Karpas-422 (cell line): Measurements from ENCODE around the gene GSDMA. TPM values are rescaled to one million over a fixed set of nuclear protein-coding genes. Genes with fewer than 3 reads are reported as not detected.
"Not testable (repeated sequence)": the region's sequence is repeated elsewhere in the genome, so short reads cannot be mapped to it uniquely, and the experiment has no call there.

ENCODE experiments used
- DNase-seq: peaks from one replicate; pipeline ENCODE4 v3.0.0-alpha.2; 2015
- H2AFZ ChIP-seq: fragments of 200-600 bp; sonication (generic); 2 replicates; pipeline ENCODE4 v1.6.1; 2014; ENCODE audit warnings: antibody characterized with exemption, low read length, mixed read lengths
- H3K27ac ChIP-seq: fragments of 200-600 bp; sonication (generic); 2 replicates; pipeline ENCODE4 v1.5.1; 2014; ENCODE audit warnings: mild to moderate bottlenecking, low read length, moderate library complexity
- H3K27me3 ChIP-seq: fragments of 200-600 bp; sonication (generic); 2 replicates; pipeline ENCODE4 v1.6.1; 2014; ENCODE audit warnings: low read length, mixed read lengths
- H3K36me3 ChIP-seq: fragments of 200-600 bp; sonication (generic); 2 replicates; pipeline ENCODE4 v1.6.1; 2014; ENCODE audit warnings: low read length, mixed read lengths; ENCODE audit not compliant: insufficient read depth
- H3K4me1 ChIP-seq: fragments of 200-600 bp; sonication (generic); 2 replicates; pipeline ENCODE4 v1.6.1; 2014; ENCODE audit warnings: mild to moderate bottlenecking, low read length, mixed read lengths
- H3K4me2 ChIP-seq: fragments of 200-600 bp; sonication (generic); 2 replicates; pipeline ENCODE4 v1.6.1; 2014; ENCODE audit warnings: low read length, low read depth, mild to moderate bottlenecking; ENCODE audit not compliant: poor library complexity, severe bottlenecking
- H3K4me3 ChIP-seq: fragments of 200-600 bp; sonication (generic); 2 replicates; pipeline ENCODE4 v1.5.1; 2014; ENCODE audit warnings: mild to moderate bottlenecking, antibody characterized with exemption, low read length, mixed read lengths
- H3K79me2 ChIP-seq: fragments of 200-600 bp; sonication (generic); 2 replicates; pipeline ENCODE4 v1.6.1; 2014; ENCODE audit warnings: mild to moderate bottlenecking, low read length, mixed read lengths
- H3K9ac ChIP-seq: fragments of 200-600 bp; sonication (generic); 2 replicates; pipeline ENCODE4 v1.6.0; 2014; ENCODE audit warnings: low read length
- H3K9me2 ChIP-seq: fragments of 200-600 bp; sonication (generic), shearing (Covaris generic); replicated peaks from 2 replicates; pipeline ENCODE4 v1.6.0; 2014; ENCODE audit warnings: mild to moderate bottlenecking, low read length, moderate library complexity; ENCODE audit not compliant: insufficient read depth
- H3K9me3 ChIP-seq: fragments of 300-700, 200-600 bp; sonication (generic); 2 replicates; pipeline ENCODE4 v1.6.1; 2014; ENCODE audit warnings: low read length, mixed read lengths
- H4K20me1 ChIP-seq: fragments of 200-600 bp; sonication (generic); 2 replicates; pipeline ENCODE4 v1.6.1; 2014; ENCODE audit warnings: mild to moderate bottlenecking, antibody characterized with exemption, low read length, low read depth; ENCODE audit not compliant: insufficient read depth
- total RNA-seq: library from RNA; depleted of rRNA; stranded (reverse); fragments of >200 nt; shearing (Covaris generic); gene quantifications from 2 replicates; pipeline ENCODE4 v1.2.3, GENCODE V29; 2014; ENCODE audit warnings: low replicate concordance

GSDMA gene
- total RNA-seq, 1 experiment from 2014 or later, result not detected

DNA sequence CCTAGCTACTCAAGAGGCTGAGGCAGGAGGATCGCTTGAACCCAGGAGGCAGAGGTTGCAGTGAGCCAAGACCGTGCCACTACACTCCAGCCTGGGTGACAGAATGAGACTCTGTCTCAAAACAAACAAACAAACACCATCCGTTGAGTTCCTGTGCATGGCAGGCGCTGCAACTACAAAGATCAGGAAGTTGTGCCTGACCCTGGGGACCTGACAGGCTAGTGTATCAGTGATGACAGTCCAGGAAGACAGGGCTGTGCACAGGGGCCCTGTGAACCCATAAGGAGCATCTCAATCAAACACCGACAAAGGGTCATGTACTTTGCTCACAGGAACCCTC is 14.3 kb upstream of the GSDMA start:
- H3K4me3 ChIP-seq, H3K79me2 ChIP-seq, H3K27me3 ChIP-seq, H3K27ac ChIP-seq, H4K20me1 ChIP-seq, H3K9me2 ChIP-seq, H2AFZ ChIP-seq, DNase-seq, H3K9ac ChIP-seq, H3K36me3 ChIP-seq, H3K9me3 ChIP-seq, H3K4me2 ChIP-seq: not testable (repeated sequence)
- H3K4me1 ChIP-seq, result peaks cover 19% of the 10 kb centered on the region

DNA sequence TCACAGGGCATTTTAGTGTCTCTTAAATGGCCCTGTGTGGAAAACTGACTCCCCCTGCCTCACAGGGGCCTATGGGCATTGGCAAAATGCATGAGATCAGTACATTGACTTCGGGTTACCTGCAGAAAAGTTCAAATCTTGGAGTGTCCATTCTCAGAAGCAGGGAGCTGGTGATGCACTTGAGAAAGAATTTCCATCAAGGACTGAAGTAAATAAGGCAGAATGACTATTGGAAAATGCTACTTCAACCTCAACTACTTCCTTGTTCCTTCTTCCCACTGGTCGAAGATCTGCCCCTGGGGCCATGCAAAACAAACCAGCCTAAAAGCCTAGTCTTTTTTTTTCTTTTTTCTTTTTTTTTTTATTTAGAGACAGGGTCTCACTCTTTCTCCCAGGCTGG is 13.8 kb upstream of the GSDMA start:
- Histone ChIP-seq H3K4me3 (no peak overlapping the region), H3K4me1 (peaks cover 19% of the 10 kb centered on the region), H3K27me3 (no peaks in the 10 kb centered on the region), H3K9me2 (no peaks in the 10 kb centered on the region), H2AFZ (no peak overlapping the region), H3K36me3 (no peaks in the 10 kb centered on the region), H4K20me1 (no peaks in the 10 kb centered on the region), H3K79me2 (no peaks in the 10 kb centered on the region), H3K9me3 (no peaks in the 10 kb centered on the region), H3K4me2 (no peak overlapping the region), H3K27ac (no peak overlapping the region), H3K9ac (no peak overlapping the region)
- no peak for DNase-seq

DNA sequence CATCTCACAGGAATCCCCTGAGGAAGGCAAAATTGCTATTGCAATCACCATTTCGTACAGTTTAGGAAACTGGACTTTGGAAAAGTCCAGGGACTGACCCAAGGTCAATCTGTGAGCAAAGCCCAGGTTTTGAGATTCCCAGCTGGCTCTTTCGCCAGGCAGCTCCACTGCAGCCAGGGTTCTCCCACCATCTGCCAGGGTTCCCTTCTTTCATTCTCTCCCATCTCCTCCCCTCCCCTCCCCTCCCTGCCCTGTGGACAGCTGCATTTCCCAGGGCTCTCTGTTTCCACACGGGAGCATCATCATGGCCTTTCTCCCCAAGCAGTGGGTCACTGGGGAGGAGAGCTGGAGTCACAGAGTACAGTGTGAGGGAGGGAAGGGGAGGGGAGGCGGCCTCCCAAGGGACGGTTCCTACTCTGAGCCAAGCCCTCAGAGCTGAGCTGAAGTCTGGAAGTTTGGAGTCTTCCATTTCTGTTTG is 11.9 kb upstream of the GSDMA start:
- Histone ChIP-seq H3K27ac (no peak overlapping the region), H3K27me3 (no peaks in the 10 kb centered on the region), H3K4me3 (no peak overlapping the region), H3K36me3 (no peaks in the 10 kb centered on the region), H3K9ac (no peak overlapping the region), H2AFZ (no peak overlapping the region), H3K9me3 (no peaks in the 10 kb centered on the region), H3K4me1 (peaks cover 19% of the 10 kb centered on the region), H3K4me2 (no peak overlapping the region), H3K9me2 (no peaks in the 10 kb centered on the region), H4K20me1 (no peaks in the 10 kb centered on the region), H3K79me2 (no peaks in the 10 kb centered on the region)
- no peak for DNase-seq

DNA sequence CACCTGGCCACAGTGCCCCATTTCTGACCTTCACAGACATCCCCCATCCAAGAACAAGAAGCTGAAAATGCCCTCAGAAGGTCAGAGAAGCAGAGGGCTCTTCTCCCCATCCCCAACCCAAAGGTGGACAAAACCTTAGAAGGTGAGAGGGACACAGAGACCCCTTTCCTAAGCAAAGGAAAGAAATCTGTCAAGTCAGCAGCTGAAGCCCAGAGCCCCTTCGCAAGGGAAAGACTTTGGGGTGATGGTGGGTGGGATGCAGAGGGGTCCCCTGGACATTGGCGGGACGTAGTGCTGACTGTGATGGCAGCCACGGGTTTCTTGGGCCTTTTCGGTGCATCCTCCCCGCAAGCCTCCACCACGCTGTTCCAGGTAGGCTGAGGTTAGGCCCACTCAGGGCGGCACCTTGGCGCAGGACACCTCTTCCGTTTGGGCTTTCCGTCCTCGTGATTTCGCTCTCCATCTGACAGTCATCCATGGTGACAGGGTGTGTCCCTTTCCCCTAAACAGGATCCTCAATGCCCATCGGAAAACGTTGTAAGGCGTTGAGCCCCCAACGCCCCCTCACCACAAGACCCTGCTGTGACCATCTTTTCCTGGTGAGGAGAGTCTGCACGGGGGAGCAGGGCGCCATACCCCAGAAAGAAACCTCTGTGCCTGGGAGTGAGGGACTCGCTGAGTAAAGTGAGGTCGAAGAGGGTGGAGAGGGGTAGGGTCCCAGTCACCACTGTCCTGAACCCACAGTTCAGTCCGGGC is 10.7 kb upstream of the GSDMA start:
- Histone ChIP-seq H3K4me2 (peak overlapping the region; percentile 67), H3K4me3 (peak overlapping the region; percentile 59; the same call in 1 of the 2 replicates), H4K20me1 (no peaks in the 10 kb centered on the region), H3K9ac (peak overlapping the region; percentile 53; the same call in 1 of the 2 replicates), H3K27me3 (no peaks in the 10 kb centered on the region), H3K79me2 (no peaks in the 10 kb centered on the region), H3K36me3 (no peaks in the 10 kb centered on the region), H3K27ac (no peak overlapping the region), H3K4me1 (peaks cover 19% of the 10 kb centered on the region), H3K9me3 (no peaks in the 10 kb centered on the region), H3K9me2 (no peaks in the 10 kb centered on the region), H2AFZ (no peak overlapping the region)
- no peak for DNase-seq

DNA sequence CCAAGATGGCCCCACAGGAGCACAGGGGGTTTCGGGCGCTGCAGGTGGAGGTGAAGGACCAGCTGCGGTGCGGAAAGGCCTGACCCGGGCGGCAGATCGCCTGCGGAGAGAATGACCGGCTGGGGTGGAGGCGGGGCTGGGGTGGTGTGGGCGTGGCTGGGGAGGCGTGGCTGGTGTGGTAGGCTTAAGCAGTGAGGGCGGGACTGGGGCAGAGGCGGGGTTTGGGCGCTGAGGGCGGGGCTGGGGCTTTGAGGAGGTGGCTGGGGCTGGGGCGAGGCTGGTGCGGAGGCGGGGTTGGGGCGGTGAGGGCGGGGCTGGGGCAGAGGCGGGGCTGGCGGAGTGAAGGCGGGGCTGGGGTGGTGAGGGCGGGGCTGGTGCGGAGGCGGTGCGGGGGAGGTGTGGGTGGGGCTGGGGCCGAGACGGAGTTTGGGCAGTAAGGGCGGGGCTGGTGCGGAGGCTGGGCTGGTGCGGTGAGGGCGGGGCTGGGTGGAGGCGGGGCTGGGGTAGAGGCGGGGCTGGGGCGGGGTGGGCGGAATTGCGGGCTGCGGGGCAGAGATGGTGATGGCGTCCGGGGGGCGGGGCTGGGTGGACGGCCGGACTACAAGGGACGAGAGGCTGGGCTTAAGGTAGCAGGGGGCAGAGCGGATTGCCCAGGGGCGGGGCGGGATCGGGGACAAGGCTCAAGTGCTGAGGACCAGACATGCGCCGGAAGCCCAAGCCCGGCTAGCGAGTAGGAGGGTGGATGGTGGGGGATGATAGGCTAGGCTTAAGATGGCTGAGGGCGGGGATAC is 9.9 kb upstream of the GSDMA start:
- Histone ChIP-seq H3K27ac (no peak overlapping the region), H3K4me3 (peak overlapping the region; percentile 78), H3K4me2 (peak overlapping the region; percentile 96), H4K20me1 (no peaks in the 10 kb centered on the region), H3K9ac (peak overlapping the region; percentile 82), H3K36me3 (no peaks in the 10 kb centered on the region), H3K4me1 (peaks cover 19% of the 10 kb centered on the region), H2AFZ (peak overlapping the region; percentile 90), H3K9me3 (no peaks in the 10 kb centered on the region), H3K9me2 (no peaks in the 10 kb centered on the region), H3K27me3 (no peaks in the 10 kb centered on the region), H3K79me2 (no peaks in the 10 kb centered on the region)
- peak; percentile 98 for DNase-seq

DNA sequence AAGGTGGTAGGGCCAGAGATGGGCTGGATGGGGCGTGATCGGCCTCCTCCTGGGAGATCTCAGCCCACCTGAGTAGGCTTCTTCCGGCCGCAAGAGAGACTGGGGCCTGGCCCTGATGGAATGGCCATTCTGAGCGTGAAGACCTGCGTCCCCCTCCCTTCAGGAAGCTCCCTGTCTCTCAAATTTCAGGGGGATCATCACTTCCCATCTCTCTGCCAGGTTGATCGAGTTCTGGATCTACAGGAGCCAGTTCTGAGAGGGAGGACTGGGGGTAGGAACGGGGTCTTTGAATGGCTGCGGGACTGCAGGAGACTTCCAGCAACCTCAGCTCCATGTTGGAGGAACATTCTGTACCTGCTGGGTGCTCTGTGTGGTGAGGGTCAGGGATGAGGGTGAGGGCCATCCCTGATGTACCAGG is 9.3 kb upstream of the GSDMA start:
- peak overlapping the region; percentile 90 for H2AFZ ChIP-seq

DNA sequence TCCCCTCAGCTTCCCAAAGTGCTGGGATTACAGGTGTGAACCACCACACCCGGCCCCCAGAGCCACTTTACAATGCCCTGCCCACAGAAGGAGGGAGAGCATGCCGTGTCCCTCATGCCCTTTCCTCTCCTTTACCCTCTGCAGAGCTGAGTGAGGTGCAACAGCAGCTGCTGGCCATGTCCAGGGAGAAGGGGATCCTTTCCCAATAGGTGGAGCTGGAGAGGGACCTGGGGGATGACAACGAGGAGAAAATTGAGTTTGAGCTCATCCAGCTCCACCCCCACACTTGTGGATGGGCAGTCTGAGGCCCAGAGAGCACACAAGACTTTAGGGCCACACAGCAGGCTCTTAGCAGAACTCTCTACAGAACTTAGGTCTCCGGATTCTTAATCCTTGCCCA is 7.9 kb upstream of the GSDMA start:
- Histone ChIP-seq H3K9me2 (no peaks in the 10 kb centered on the region), H3K9me3 (no peaks in the 10 kb centered on the region), H3K9ac (no peak overlapping the region), H3K79me2 (no peaks in the 10 kb centered on the region), H3K4me3 (no peak overlapping the region), H3K27me3 (no peaks in the 10 kb centered on the region), H3K4me2 (no peak overlapping the region), H2AFZ (no peak overlapping the region), H3K27ac (no peak overlapping the region), H4K20me1 (no peaks in the 10 kb centered on the region), H3K36me3 (no peaks in the 10 kb centered on the region), H3K4me1 (peaks cover 19% of the 10 kb centered on the region)
- DNase-seq, result no peak

More for the DNA sequence above, 9.3 kb upstream of the GSDMA start:
- Histone ChIP-seq H3K27me3 (no peaks in the 10 kb centered on the region), H3K4me2 (peak overlapping the region; percentile 96), H3K36me3 (no peaks in the 10 kb centered on the region), H3K27ac (peak overlapping the region; percentile 49; the same call in 1 of the 2 replicates), H3K4me1 (peaks cover 19% of the 10 kb centered on the region), H3K9ac (peak overlapping the region; percentile 82), H3K79me2 (no peaks in the 10 kb centered on the region), H3K4me3 (peak overlapping the region; percentile 78), H3K9me3 (no peaks in the 10 kb centered on the region), H4K20me1 (no peaks in the 10 kb centered on the region), H3K9me2 (no peaks in the 10 kb centered on the region)
- DNase-seq, result no peak

DNA sequence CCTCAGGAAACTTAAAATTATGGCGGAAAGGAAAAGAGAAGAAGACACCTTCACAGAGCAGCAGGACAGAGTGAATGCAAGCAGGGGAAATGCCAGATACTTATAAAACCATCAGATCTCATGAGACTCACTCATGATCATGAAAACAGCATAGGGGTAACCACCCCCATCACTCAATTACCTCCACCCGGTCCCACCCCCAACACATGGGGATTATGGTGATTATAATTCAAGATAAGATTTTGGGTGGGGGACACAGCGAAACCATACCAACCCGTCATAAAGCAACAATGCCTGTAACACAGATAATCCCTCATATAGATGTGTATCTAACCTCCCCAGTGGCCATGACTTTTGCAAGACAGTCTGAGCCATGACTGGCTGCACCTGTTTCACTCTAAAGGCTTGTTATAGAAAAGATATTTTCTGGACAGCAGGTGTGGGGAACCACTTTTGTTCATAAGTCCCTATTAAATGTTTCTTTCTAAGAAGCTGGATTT is 7.0 kb upstream of the GSDMA start:
- Histone ChIP-seq H3K4me1 (peaks cover 19% of the 10 kb centered on the region), H3K9me3 (no peaks in the 10 kb centered on the region), H3K36me3 (no peaks in the 10 kb centered on the region), H3K9me2 (no peaks in the 10 kb centered on the region), H3K27me3 (no peaks in the 10 kb centered on the region), H3K4me2 (no peak overlapping the region), H3K4me3 (no peak overlapping the region), H3K27ac (no peak overlapping the region), H4K20me1 (no peaks in the 10 kb centered on the region), H2AFZ (no peak overlapping the region), H3K79me2 (no peaks in the 10 kb centered on the region), H3K9ac (no peak overlapping the region)
- DNase-seq, result no peak
